Measurements from ENCODE around the gene FAM117B. TPM values are rescaled to one million over a fixed set of nuclear protein-coding genes. Genes with fewer than 3 reads are reported as not detected.

The FAM117B gene
- total RNA-seq, 1 experiment from 2014 or later: 2.4 TPM

- ChIA-PET CTCF (interaction anchor here (0.5 kb wide), 1 partner anchor 119 kb away, joined by 3 read pairs; no protein-coding TSS in a partner anchor), POLR2A (interaction anchor here (0.6 to 1.3 kb wide), 2 partner anchors 279 to 942 kb away, joined by 3 to 4 read pairs; partner anchors contain the start of genes ICA1L and RAPH1)
- H3K27me3 Mint-ChIP-seq (ENCODE audit: insufficient read depth, unreplicated experiment): no peaks in the 10 kb centered on the region
- no peak overlapping the region for H3K27ac Mint-ChIP-seq (ENCODE audit: low read depth, unreplicated experiment)
- BruUV-seq (replicated peaks): no TSS peak
- peaks cover 12% of the 10 kb centered on the region for H3K4me1 Mint-ChIP-seq (ENCODE audit: insufficient read depth, unreplicated experiment)
- H3K4me3 Mint-ChIP-seq (ENCODE audit: unreplicated experiment): no peak overlapping the region
- intact Hi-C loops (cut with micrococcal nuclease): no loop called here
- H3K9me3 Mint-ChIP-seq (ENCODE audit: unreplicated experiment): no peaks in the 10 kb centered on the region
- H3K36me3 Mint-ChIP-seq (ENCODE audit: insufficient read depth, unreplicated experiment): no peaks in the 10 kb centered on the region
- DNase-seq (ENCODE audit: unreplicated experiment): no peak
- TF ChIP-seq, protein P1, sequence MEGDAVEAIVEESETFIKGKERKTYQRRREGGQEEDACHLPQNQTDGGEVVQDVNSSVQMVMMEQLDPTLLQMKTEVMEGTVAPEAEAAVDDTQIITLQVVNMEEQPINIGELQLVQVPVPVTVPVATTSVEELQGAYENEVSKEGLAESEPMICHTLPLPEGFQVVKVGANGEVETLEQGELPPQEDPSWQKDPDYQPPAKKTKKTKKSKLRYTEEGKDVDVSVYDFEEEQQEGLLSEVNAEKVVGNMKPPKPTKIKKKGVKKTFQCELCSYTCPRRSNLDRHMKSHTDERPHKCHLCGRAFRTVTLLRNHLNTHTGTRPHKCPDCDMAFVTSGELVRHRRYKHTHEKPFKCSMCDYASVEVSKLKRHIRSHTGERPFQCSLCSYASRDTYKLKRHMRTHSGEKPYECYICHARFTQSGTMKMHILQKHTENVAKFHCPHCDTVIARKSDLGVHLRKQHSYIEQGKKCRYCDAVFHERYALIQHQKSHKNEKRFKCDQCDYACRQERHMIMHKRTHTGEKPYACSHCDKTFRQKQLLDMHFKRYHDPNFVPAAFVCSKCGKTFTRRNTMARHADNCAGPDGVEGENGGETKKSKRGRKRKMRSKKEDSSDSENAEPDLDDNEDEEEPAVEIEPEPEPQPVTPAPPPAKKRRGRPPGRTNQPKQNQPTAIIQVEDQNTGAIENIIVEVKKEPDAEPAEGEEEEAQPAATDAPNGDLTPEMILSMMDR (IDR thresholded peaks at IDR 0.05; ENCODE audit: unreplicated experiment): no peak
Measured at GRCh38 chr2:202592566-202592965, 42.2 kb upstream of the FAM117B start.

GRCh38 chr2:202599105-202599504 lies 35.7 kb upstream of the FAM117B start:
- no peak overlapping the region for H3K27ac Mint-ChIP-seq (ENCODE audit: low read depth, unreplicated experiment)
- POLR2A ChIA-PET: interaction anchor here (0.7 to 0.8 kb wide), 2 partner anchors 172 to 199 kb away, joined by 3 read pairs; no protein-coding TSS in a partner anchor
- DNase-seq (ENCODE audit: unreplicated experiment): no peak
- no TSS peak for BruUV-seq (replicated peaks)
- CTCF ChIA-PET: interaction anchor here (0.6 kb wide), 1 partner anchor 113 kb away, joined by 4 read pairs; no protein-coding TSS in a partner anchor
- no peaks in the 10 kb centered on the region for H3K27me3 Mint-ChIP-seq (ENCODE audit: insufficient read depth, unreplicated experiment)
- TF ChIP-seq, protein P1 (IDR thresholded peaks at IDR 0.05; ENCODE audit: unreplicated experiment): no peak
- H3K4me1 Mint-ChIP-seq (ENCODE audit: insufficient read depth, unreplicated experiment): peaks cover 4% of the 10 kb centered on the region
- intact Hi-C loops (cut with micrococcal nuclease): no loop called here
- no peaks in the 10 kb centered on the region for H3K9me3 Mint-ChIP-seq (ENCODE audit: unreplicated experiment)
- no peak overlapping the region for H3K4me3 Mint-ChIP-seq (ENCODE audit: unreplicated experiment)
- H3K36me3 Mint-ChIP-seq (ENCODE audit: insufficient read depth, unreplicated experiment): no peaks in the 10 kb centered on the region

DNA sequence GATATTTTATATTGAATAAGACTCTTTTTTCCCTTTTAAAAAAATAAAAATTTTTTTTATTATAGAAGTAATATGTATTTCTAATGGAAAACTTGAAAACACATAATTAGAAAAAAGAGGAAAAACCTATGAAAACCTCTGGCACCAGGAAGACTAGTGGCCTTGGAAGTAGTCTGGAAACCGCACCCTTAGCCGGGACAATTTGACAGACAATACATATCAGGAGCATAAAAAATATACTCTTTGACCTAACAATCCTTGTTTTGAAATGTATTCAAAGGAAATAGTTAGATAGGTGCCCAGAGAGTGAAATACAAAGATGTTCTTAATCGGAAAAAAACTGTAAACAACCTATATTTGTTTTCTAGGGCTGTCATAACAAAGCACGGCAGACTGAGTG lies 34.9 kb upstream of the FAM117B start:
- no peak for DNase-seq (ENCODE audit: unreplicated experiment)
- ChIA-PET POLR2A (interaction anchor here (0.7 kb wide), 1 partner anchor 198 kb away, joined by 3 read pairs; no protein-coding TSS in a partner anchor), CTCF (interaction anchor here (0.6 to 3.2 kb wide), 2 partner anchors 10 to 1085 kb away, joined by 3 to 27 read pairs; no protein-coding TSS in a partner anchor)
- Mint-ChIP-seq H3K27ac (ENCODE audit: low read depth, unreplicated experiment) (no peak overlapping the region), H3K36me3 (ENCODE audit: insufficient read depth, unreplicated experiment) (no peaks in the 10 kb centered on the region), H3K9me3 (ENCODE audit: unreplicated experiment) (no peaks in the 10 kb centered on the region), H3K4me3 (ENCODE audit: unreplicated experiment) (no peak overlapping the region), H3K4me1 (ENCODE audit: insufficient read depth, unreplicated experiment) (peaks cover 4% of the 10 kb centered on the region), H3K27me3 (ENCODE audit: insufficient read depth, unreplicated experiment) (no peaks in the 10 kb centered on the region)
- BruUV-seq (replicated peaks): no TSS peak
- intact Hi-C loops (cut with micrococcal nuclease): no loop called here
- TF ChIP-seq, protein P1 (IDR thresholded peaks at IDR 0.05; ENCODE audit: unreplicated experiment): no peak

GRCh38 chr2:202604699-202605098 lies 30.1 kb upstream of the FAM117B start:
- CTCF ChIA-PET: no interaction called here
- no TSS peak for BruUV-seq (replicated peaks)
- Mint-ChIP-seq H3K9me3 (ENCODE audit: unreplicated experiment) (no peaks in the 10 kb centered on the region), H3K27ac (ENCODE audit: low read depth, unreplicated experiment) (no peak overlapping the region), H3K4me3 (ENCODE audit: unreplicated experiment) (no peak overlapping the region), H3K4me1 (ENCODE audit: insufficient read depth, unreplicated experiment) (peaks cover 3% of the 10 kb centered on the region), H3K36me3 (ENCODE audit: insufficient read depth, unreplicated experiment) (no peaks in the 10 kb centered on the region), H3K27me3 (ENCODE audit: insufficient read depth, unreplicated experiment) (no peaks in the 10 kb centered on the region)
- intact Hi-C loops (cut with micrococcal nuclease): no loop called here
- POLR2A ChIA-PET: no interaction called here
- TF ChIP-seq, protein P1 (IDR thresholded peaks at IDR 0.05; ENCODE audit: unreplicated experiment): no peak
- DNase-seq (ENCODE audit: unreplicated experiment): no peak
